BE2C (cell line): ENCODE data around the gene RASGRF1.

Experiments used
- DNase-seq: peaks from one replicate; pipeline ENCODE4 v3.0.0-alpha.2; 2020
- H3K27me3 ChIP-seq: fragments of 250-450 bp; sonication (Bioruptor Pico); 2 replicates; pipeline ENCODE4 v1.5.1; 2020; ENCODE audit warnings: mild to moderate bottlenecking
- H3K36me3 ChIP-seq: fragments of 250-450 bp; sonication (Bioruptor Pico); 2 replicates; pipeline ENCODE4 v1.5.1; 2020; ENCODE audit warnings: mild to moderate bottlenecking
- H3K4me1 ChIP-seq: fragments of 250-450 bp; sonication (Bioruptor Pico); 2 replicates; pipeline ENCODE4 v1.5.1; 2020
- H3K4me3 ChIP-seq: 2 replicates; pipeline ENCODE4 v1.5.1; 2011; ENCODE audit warnings: low read depth, low read length
- H3K9me3 ChIP-seq: fragments of 250-450 bp; sonication (Bioruptor Pico); 2 replicates; pipeline ENCODE4 v1.5.1; 2020
- TF ChIP-seq, protein P1 (sequence below): IDR thresholded peaks from 2 replicates; pipeline ENCODE4 v1.5.1; 2012; ENCODE audit warnings: mild to moderate bottlenecking, low read depth, low read length

Gene RASGRF1

DNA sequence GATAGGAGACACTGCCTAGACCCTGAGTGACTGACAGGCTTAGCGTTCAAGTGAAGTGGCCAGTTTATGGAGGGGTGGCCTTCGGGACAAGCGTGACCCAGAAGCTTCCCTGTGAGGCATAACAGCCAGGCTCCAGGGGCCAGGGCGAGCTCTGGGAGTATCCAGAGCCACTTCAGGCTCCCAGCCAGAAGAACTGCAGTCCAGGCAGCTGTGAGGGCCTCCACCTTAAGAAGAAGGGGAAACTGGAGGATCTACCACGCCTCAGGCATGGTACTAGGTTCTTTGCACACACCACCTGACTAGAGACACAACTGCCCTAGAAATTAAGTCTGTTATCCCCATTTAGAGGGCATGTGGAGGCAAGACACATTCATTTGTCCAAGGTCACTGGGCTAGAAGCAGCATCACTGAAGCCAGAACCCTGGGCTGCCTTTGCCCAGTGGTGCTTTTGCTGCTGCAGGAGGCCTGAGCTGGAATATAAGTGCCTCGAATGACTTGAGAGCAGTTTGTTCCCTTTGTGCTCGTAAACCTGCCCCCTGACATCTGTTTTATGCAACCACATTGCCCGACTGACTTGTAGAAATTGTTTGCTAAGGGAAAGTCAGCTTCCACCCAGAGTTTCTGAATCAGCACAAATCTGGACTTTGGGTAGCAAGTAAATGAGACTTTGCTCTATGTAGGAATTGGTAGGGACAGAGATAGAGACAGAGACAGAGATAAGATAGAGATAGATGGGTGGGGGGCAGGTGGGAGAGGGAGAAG lies 23.3 kb downstream of the RASGRF1 start:
- no peaks in the 10 kb centered on the region for H3K4me1 ChIP-seq
- H3K9me3 ChIP-seq: no peaks in the 10 kb centered on the region
- H3K27me3 ChIP-seq: no peaks in the 10 kb centered on the region
- TF ChIP-seq, protein P1, sequence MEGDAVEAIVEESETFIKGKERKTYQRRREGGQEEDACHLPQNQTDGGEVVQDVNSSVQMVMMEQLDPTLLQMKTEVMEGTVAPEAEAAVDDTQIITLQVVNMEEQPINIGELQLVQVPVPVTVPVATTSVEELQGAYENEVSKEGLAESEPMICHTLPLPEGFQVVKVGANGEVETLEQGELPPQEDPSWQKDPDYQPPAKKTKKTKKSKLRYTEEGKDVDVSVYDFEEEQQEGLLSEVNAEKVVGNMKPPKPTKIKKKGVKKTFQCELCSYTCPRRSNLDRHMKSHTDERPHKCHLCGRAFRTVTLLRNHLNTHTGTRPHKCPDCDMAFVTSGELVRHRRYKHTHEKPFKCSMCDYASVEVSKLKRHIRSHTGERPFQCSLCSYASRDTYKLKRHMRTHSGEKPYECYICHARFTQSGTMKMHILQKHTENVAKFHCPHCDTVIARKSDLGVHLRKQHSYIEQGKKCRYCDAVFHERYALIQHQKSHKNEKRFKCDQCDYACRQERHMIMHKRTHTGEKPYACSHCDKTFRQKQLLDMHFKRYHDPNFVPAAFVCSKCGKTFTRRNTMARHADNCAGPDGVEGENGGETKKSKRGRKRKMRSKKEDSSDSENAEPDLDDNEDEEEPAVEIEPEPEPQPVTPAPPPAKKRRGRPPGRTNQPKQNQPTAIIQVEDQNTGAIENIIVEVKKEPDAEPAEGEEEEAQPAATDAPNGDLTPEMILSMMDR: no peak
- H3K36me3 ChIP-seq: no peaks in the 10 kb centered on the region
- DNase-seq: no peak
- H3K4me3 ChIP-seq: no peak overlapping the region

DNA sequence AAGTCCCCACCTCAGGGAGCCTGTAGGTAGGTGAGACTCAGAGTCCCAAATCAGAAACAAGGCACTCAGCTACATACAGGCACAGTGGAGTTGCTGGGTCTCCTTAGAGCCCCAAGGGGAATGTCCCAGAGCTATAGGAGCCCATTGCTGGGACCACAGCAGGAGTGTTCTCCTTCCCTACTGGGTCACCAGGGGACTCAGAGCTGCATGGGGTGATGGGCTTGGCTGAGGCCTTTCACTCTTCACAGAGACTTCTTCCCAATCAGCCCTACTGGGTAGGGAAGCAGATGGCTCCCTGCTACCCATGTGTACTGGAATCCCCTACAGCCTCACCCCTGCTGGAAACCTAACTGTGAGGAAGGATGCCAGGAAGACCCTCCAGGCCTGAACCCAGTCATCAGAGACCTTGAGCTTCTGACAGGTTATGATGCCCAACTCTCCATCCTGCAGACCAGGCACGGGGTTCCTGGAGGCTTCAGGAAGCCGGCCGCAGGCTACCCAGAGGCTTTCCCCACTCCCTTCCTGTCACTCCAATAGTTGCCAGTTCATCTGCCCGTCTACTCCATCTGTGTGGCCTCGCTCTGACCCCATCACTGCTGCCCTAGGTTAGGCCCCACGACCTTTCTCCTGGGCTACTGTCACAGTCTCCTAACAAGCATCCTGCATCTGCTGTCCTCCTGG lies 24.0 kb downstream of the RASGRF1 start:
- no peaks in the 10 kb centered on the region for H3K9me3 ChIP-seq
- H3K4me1 ChIP-seq: no peaks in the 10 kb centered on the region
- H3K4me3 ChIP-seq: no peak overlapping the region
- no peaks in the 10 kb centered on the region for H3K36me3 ChIP-seq
- H3K27me3 ChIP-seq: no peaks in the 10 kb centered on the region
- no peak for DNase-seq
- TF ChIP-seq, protein P1: no peak

DNA sequence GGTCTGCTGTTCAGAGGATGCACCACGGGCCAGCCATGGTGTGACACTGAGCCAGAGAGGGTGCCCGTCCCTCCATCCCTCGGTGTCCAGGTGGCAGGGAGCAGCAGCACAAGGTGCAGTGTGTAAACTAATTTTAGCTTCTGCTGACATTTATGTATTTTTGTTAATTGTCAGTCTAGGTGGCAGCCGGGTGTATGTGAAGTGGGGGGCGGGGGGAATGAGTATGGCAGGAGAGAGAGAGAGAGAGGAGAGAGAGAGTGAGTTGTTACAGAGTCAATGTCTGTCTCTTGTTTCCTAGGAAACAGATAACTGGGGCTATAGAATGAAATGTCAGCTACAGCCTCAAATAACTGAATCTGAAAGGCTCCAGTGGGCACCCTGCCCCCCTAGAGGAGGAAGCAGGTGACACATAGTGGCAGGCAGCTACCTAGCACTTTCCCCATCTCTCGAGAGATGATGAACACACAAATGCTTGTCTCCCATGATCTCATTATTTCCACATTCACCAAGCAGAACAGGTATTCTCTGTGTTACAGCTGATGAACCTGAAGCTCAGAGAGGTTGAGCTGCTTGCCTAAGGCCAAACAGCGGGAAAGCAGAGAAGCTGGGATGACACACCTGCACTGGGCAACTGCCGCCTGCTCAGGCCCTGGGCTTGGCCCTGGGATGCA lies 24.7 kb downstream of the RASGRF1 start:
- Histone ChIP-seq H3K36me3 (no peaks in the 10 kb centered on the region), H3K27me3 (no peaks in the 10 kb centered on the region), H3K9me3 (no peaks in the 10 kb centered on the region), H3K4me3 (no peak overlapping the region), H3K4me1 (no peaks in the 10 kb centered on the region)
- TF ChIP-seq, protein P1: no peak
- DNase-seq: no peak

DNA sequence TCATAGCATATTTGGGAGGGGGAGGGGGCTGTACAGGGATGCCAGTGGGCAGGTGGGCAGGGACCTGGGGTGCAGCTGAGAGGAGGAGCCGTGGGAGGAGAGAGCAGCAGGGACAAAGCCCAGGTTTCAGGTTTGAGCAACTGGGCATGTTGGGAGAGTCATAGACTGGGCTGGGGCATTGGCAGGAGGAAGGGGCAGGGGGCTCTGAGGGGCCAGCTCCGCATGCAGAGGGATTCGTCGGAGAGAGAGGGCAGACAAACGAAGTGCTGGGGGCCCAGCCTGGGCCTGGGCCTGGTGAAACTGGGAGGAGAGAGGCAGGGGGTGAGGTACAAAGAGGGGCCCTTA lies 25.2 kb downstream of the RASGRF1 start:
- DNase-seq: no peak
- H3K9me3 ChIP-seq: no peaks in the 10 kb centered on the region
- TF ChIP-seq, protein P1: no peak
- no peaks in the 10 kb centered on the region for H3K27me3 ChIP-seq
- no peaks in the 10 kb centered on the region for H3K36me3 ChIP-seq
- no peaks in the 10 kb centered on the region for H3K4me1 ChIP-seq
- H3K4me3 ChIP-seq: no peak overlapping the region

DNA sequence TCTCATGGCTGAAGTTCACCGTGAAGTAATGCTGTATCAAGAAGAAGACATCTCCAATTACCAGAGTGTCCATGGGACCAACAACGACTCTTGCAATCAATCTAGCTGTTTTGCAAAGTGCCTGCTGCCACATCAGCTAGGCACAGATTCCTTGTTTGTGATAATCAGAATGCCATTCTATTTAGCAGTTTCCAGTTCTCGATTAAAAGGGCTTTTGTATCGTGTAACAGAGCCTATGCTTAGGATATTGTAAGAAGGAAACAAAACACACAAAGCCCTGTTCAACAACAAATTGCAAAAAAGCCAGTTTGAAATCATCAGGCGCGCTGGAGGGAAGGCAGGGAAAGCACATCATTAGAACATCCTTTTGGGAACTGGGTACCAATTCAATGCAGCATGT lies 26.1 kb downstream of the RASGRF1 start:
- TF ChIP-seq, protein P1: no peak
- Histone ChIP-seq H3K27me3 (no peaks in the 10 kb centered on the region), H3K9me3 (no peaks in the 10 kb centered on the region), H3K36me3 (no peaks in the 10 kb centered on the region), H3K4me3 (no peak overlapping the region), H3K4me1 (no peaks in the 10 kb centered on the region)
- DNase-seq: no peak

DNA sequence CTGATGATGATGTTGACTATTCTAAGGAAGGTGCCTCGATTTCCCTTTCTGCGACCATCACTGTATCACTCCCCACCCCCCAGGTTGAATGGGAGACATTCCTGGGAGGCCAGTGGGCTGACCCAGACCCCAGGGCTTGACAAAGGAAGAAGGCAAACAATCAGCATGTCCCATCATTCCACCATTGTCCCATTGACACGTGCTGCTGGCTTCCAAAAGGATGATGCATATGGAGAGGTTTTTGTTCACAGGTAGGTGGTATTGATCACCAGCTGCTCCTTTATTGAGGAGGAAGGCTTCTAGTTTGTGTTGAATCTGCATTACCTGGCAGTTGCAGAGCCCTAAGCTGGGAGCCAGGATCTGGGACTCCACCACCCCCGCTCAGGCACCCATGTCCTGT lies 30.4 kb downstream of the RASGRF1 start:
- no peaks in the 10 kb centered on the region for H3K36me3 ChIP-seq
- no peaks in the 10 kb centered on the region for H3K9me3 ChIP-seq
- no peaks in the 10 kb centered on the region for H3K4me1 ChIP-seq
- DNase-seq: no peak
- TF ChIP-seq, protein P1: no peak
- H3K27me3 ChIP-seq: peaks cover 3% of the 10 kb centered on the region; the same call in 1 of the 2 replicates
- no peak overlapping the region for H3K4me3 ChIP-seq
